ENCODE results near the gene IKBKG. TPM values are rescaled to one million over a fixed set of nuclear protein-coding genes. Genes with fewer than 3 reads are reported as not detected.

Gene IKBKG
- total and polyA plus RNA-seq, 2 of the 13 experiments (the other 11 are each of a cell fraction or from before 2014, with no cell fraction given) = 30.6 to 44.3 TPM

GRCh38 chrX:154597221-154597620, 49.8 kb downstream of the IKBKG start:
- H4K20me1 ChIP-seq (ENCODE audit: insufficient read depth, low read length) = no peaks in the 10 kb centered on the region
- 0 out of 5 replicates have a peak, but pooled peaks cover 0 to 6% of the 10 kb centered on the region in 2 experiments for H3K27me3 ChIP-seq (ENCODE audit: control insufficient read depth in 1 of 2, insufficient read depth in 2 of 2, low read length in 2 of 2)
- no peak overlapping the region for H3K4me2 ChIP-seq (ENCODE audit: low read depth, low read length)
- POLR2A ChIA-PET = no interaction called here
- no peak overlapping the region for H3K27ac ChIP-seq (ENCODE audit: extremely low read length, insufficient read depth, low read length)
- ATAC-seq = no peak
- no peaks in the 10 kb centered on the region for H3K9me3 ChIP-seq (ENCODE audit: low read length)
- H3K79me2 ChIP-seq (ENCODE audit: insufficient read depth, low read length) = no peaks in the 10 kb centered on the region
- no peak for FAIRE-seq
- no peak overlapping the region for H3K9ac ChIP-seq (ENCODE audit: insufficient read depth, low read depth, low read length)
- CTCF ChIA-PET (ENCODE audit: low intra/inter-chr PET ratio, low total read pairs) = no interaction called here
- H3K4me1 ChIP-seq (ENCODE audit: insufficient read depth, low read length) = no peaks in the 10 kb centered on the region
- H2AFZ ChIP-seq (ENCODE audit: low read length) = no peak overlapping the region
- no TSS peak for BruUV-seq (replicated peaks)
- H3K4me3 ChIP-seq (replicated peaks in 1 of 3; ENCODE audit: insufficient read depth in 1 of 3, low read depth in 2 of 3, low read length in 3 of 3) = no peak overlapping the region
- intact Hi-C loops (cut with micrococcal nuclease; ENCODE audit: unreplicated experiment) = no loop called here
- 18% methylated on average over 5 of the region's 12 CpGs for WGBS (ENCODE audit: low lambda C conversion rate)
- H3K36me3 ChIP-seq (replicated peaks in 1 of 2; ENCODE audit: control insufficient read depth in 1 of 2, insufficient read depth in 2 of 2, low read length in 2 of 2) = no peaks in the 10 kb centered on the region
- DNase-seq (ENCODE audit: low spot score) = no peak
- TF ChIP-seq ZNF772 (CRISPR knock-in tag; IDR thresholded peaks at IDR 0.05) (no peak), SNAI1 (CRISPR knock-in tag; IDR thresholded peaks at IDR 0.05; ENCODE audit: borderline replicate concordance) (no peak), ZFP82 (CRISPR knock-in tag; IDR thresholded peaks at IDR 0.05; ENCODE audit: borderline replicate concordance) (no peak), MLX (CRISPR knock-in tag; IDR thresholded peaks at IDR 0.05) (no peak), KLF12 (CRISPR knock-in tag; IDR thresholded peaks at IDR 0.05; ENCODE audit: borderline replicate concordance) (no peak), ZNF567 (CRISPR knock-in tag; IDR thresholded peaks at IDR 0.05; ENCODE audit: borderline replicate concordance) (no peak), TCF7 (IDR thresholded peaks at IDR 0.05; ENCODE audit: low read depth) (no peak), ZFP91 (CRISPR knock-in tag; IDR thresholded peaks at IDR 0.05; ENCODE audit: borderline replicate concordance) (no peak), RXRA (CRISPR knock-in tag; IDR thresholded peaks at IDR 0.05) (no peak), BORCS8-MEF2B (CRISPR knock-in tag; IDR thresholded peaks at IDR 0.05) (no peak)
- in situ Hi-C loops (cut with HindIII; ENCODE audit: extremely low pct_ligation_motif_present, low pct_unique_long_range_greater_than_20kb) = loop anchor here (25.0 kb wide), 1 partner anchor 240 kb away; the partner anchor contains the start of gene SMIM9
